ENCODE results near the gene LRPAP1.
A peak's percentile ranks its signal among the peaks of the same experiment; 100 is the strongest.

The LRPAP1 gene

DNA sequence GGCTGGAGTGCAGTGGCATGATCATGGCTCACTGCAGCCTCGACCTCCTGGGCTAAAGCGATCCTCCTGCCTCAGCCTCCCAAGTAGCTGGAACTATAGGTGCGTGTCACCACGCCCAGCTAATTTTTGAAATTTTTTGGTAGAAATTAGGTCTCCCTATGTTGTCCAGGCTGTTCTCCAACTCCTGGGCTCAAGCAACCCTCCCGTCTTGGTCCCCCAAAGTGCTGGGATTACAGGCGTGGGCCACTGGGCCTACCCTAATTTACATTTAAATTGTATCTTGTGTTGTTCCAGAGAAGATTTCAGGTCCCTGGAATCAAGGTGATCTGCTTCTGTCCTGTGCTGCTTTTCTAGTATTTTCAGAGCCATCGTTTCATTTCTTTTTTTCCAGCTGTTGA, 1.2 kb upstream of the LRPAP1 start:
- H3K36me3 ChIP-seq (replicated peaks): peaks cover 2% of the 10 kb centered on the region; the same call in 1 of the 2 replicates
- H3K4me1 ChIP-seq: peaks cover 9% of the 10 kb centered on the region; the same call in 1 of the 2 replicates
- in situ Hi-C loops (cut with MboI; ENCODE audit: low sequenced_read_pairs): no loop called here
- DNase-seq (ENCODE audit: low spot score in 2 of 2): no peak
- H3K27me3 ChIP-seq (ENCODE audit: low read depth): no peaks in the 10 kb centered on the region
- H3K4me3 ChIP-seq: no peak overlapping the region
- no peaks in the 10 kb centered on the region for H3K9me3 ChIP-seq

DNA sequence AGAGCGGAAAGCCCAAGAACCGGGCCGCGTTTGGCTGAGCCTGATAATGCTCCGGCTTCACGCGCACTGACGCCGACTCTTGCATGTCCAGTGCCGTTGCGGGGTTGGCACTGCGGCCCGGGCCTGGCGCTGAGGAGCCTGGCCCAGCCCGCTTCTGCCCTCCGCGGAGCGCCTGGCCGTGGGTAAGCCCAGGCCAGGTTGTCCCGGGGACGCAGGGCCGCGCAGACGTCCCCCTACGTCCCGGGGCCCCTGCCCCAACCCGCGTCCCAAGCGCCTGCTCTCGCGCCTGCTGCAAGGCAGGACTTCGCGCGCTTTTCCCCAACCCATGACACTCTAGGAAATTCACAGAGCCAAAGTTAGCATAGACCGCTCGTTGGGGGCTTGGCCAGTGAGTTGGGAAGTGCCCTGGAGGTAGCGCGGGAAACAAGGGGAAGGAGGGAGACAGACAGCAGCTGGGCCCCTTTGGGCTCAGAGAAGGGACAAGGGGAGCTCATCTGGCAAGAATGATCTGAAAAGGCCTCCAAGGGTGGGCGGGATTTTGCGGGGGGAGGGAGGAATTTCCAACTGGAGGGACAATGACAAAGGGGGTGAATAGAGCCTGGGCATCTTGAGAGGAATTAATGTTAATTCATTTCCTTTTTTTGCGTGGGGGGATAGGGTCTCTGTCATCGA, 665 bp upstream of the LRPAP1 start:
- peaks cover 4% of the 10 kb centered on the region; the same call in 1 of the 2 replicates for H3K36me3 ChIP-seq (replicated peaks)
- H3K9me3 ChIP-seq: no peaks in the 10 kb centered on the region
- in situ Hi-C loops (cut with MboI; ENCODE audit: low sequenced_read_pairs): no loop called here
- peaks cover 9% of the 10 kb centered on the region; the same call in 1 of the 2 replicates for H3K4me1 ChIP-seq
- no peaks in the 10 kb centered on the region for H3K27me3 ChIP-seq (ENCODE audit: low read depth)
- DNase-seq (ENCODE audit: low spot score in 2 of 2): no peak
- H3K4me3 ChIP-seq: peak overlapping the region; percentile 94

DNA sequence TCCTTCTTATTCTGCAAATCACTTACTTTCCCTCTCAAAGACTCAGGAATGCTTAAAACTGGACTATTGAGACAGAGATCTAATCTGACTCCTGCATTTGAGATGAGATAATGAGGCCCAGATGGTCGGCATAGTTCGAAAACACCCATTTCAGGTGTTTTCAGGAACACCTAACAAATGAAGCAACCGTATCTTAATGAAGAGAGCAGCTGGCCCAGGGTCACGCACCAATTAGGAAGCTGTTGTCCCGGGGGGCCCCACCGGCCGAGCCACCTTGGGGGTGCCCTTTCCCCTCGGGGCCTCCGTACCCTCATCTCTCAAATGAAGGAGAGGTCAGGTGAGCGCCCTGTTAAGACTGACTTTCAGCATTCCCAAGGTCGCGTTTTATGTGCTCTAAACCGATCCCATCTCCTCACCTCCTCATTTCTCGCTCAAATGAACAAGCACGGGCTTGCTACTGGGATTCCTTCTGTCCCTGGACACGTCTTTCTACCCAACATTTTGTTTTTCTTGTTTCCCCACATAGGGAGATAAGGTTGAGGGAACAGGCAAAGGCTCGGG, 824 bp downstream of the LRPAP1 start:
- DNase-seq (ENCODE audit: low spot score in 2 of 2): peak in 1 of 2 experiments; percentile 11
- Histone ChIP-seq H3K9me3 (no peaks in the 10 kb centered on the region), H3K27me3 (ENCODE audit: low read depth) (no peaks in the 10 kb centered on the region), H3K36me3 (replicated peaks) (peaks cover 4% of the 10 kb centered on the region), H3K4me3 (peak overlapping the region; percentile 94), H3K4me1 (peaks cover 9% of the 10 kb centered on the region; the same call in 1 of the 2 replicates)
- in situ Hi-C loops (cut with MboI; ENCODE audit: low sequenced_read_pairs): no loop called here

DNA sequence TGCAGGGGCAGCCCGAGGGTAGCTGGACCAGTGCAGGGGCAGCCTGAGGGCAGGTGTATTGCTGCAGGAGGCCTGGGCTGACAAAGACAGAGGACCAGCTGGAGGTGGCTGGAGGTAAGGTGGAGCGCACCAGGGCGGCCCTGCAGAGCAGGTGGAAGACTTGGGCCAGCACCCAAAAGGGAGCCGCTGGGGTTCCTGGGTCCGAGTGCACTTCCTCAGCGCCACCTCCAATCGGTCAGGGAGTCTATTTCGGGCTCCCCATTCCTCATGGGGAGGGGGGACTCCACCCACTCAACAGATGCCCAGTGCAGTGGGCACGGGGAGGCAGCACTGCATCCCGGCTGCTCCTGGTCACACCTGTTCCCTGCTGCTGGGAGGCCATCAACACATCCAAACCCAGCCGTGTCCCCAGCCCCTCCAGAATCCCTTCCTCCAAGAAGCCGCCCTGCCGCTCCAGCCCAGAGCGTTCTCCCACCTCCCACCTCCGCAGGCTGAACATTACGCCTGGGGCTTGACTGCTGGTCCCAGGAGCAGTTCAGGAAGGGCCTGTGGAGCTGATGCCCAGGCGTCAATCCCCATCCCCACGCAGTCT, 1.5 kb downstream of the LRPAP1 start:
- in situ Hi-C loops (cut with MboI; ENCODE audit: low sequenced_read_pairs): no loop called here
- peaks cover 4% of the 10 kb centered on the region for H3K36me3 ChIP-seq (replicated peaks)
- peak in 1 of 2 experiments; percentile 35 for DNase-seq (ENCODE audit: low spot score in 2 of 2)
- H3K9me3 ChIP-seq: no peaks in the 10 kb centered on the region
- H3K4me1 ChIP-seq: peaks cover 9% of the 10 kb centered on the region; the same call in 1 of the 2 replicates
- peak overlapping the region; percentile 94 for H3K4me3 ChIP-seq
- no peaks in the 10 kb centered on the region for H3K27me3 ChIP-seq (ENCODE audit: low read depth)

DNA sequence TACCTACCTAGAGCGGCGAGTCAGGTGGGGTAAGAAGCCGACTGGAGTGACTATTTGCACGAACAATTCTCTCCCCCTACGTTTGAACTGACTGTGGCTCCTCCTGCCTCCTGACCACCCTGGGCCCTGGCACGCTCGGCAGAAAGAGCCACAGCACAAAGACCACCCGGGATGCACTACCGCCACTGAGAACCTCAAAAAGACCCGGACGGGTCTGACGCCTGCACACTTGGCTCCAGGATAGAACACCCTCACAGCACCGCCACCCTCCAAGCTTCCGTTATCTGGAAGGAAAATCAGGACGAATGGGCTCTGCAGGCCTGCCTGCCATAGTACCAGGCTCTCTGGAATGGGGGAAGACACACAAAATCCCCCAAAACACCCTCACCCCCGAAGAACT, 2.2 kb downstream of the LRPAP1 start:
- H3K27me3 ChIP-seq (ENCODE audit: low read depth): no peaks in the 10 kb centered on the region
- peaks cover 9% of the 10 kb centered on the region; the same call in 1 of the 2 replicates for H3K4me1 ChIP-seq
- no peak for DNase-seq (ENCODE audit: low spot score in 2 of 2)
- peaks cover 4% of the 10 kb centered on the region for H3K36me3 ChIP-seq (replicated peaks)
- in situ Hi-C loops (cut with MboI; ENCODE audit: low sequenced_read_pairs): no loop called here
- no peaks in the 10 kb centered on the region for H3K9me3 ChIP-seq
- H3K4me3 ChIP-seq: no peak overlapping the region

DNA sequence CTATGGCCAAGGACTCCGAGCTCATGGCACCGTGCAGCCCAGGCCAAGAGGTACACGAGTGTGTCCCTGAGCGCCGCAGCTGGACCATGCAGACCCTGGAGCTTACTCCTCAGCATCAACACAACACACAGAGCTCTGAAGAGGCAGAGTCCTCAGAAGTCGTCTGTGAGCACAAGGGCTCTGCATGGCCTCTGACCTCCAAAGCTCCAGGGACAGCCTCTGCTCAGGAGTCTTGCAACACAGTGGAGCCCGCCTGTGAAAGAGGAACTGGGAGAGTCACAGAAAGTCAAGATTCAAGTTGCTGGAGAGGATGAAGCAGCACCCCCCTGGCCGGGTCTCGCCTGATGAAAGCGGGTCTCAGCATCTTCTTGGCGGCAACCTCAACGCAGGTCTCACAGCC, 2.9 kb downstream of the LRPAP1 start:
- DNase-seq (ENCODE audit: low spot score in 2 of 2): no peak
- in situ Hi-C loops (cut with MboI; ENCODE audit: low sequenced_read_pairs): no loop called here
- no peaks in the 10 kb centered on the region for H3K27me3 ChIP-seq (ENCODE audit: low read depth)
- H3K36me3 ChIP-seq (replicated peaks): peaks cover 6% of the 10 kb centered on the region
- H3K9me3 ChIP-seq: no peaks in the 10 kb centered on the region
- no peak overlapping the region for H3K4me3 ChIP-seq
- peaks cover 9% of the 10 kb centered on the region; the same call in 1 of the 2 replicates for H3K4me1 ChIP-seq

DNA sequence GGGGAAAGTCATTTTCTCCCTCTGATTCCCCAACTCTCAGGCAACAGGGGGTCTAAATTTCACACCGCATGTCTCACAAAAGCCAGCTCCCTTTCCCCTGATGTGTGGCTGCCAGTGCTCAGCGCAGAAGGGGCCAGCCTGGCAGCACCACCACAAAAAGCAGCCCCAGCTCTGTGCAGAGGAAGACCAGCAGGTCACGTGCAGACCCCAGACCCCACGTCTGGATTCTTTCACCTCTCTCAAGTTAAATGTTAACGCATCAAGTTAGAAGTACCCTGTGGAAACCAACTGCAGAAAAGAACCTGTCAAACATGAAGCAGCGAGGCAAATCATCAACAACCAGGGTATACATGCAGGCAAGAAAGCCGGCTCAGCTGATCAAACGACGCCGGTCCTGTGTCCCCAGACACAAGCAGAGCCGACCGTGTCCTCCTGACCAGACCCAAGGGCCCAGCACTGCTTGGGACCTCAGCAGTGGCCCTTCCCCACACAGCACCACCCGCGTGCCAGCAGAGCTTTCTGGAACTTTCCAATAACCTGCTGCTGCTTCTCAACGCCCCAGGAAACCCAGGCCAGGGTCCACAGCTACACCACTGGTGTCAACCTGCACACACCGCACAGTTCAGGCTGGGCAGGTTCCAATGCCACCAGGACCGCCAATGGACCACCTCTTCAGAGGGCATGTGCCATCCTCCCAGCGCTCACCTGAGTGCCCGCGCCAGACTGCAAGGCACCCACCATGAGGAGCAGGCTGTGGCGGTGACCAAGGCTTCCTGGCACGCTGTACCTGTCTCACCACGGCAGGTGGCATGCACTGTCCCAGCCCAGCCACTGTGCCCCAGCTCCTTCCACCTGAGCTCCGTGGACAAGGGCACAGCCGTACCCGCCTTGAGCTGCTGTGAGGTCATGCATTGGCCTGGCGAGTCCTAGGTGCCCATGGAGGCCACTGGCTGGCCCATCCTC, 4.0 kb downstream of the LRPAP1 start:
- no peaks in the 10 kb centered on the region for H3K27me3 ChIP-seq (ENCODE audit: low read depth)
- peaks cover 15% of the 10 kb centered on the region for H3K36me3 ChIP-seq (replicated peaks)
- no peak overlapping the region for H3K4me3 ChIP-seq
- H3K9me3 ChIP-seq: no peaks in the 10 kb centered on the region
- no peak for DNase-seq (ENCODE audit: low spot score in 2 of 2)
- in situ Hi-C loops (cut with MboI; ENCODE audit: low sequenced_read_pairs): no loop called here
- H3K4me1 ChIP-seq: peaks cover 9% of the 10 kb centered on the region; the same call in 1 of the 2 replicates

DNA sequence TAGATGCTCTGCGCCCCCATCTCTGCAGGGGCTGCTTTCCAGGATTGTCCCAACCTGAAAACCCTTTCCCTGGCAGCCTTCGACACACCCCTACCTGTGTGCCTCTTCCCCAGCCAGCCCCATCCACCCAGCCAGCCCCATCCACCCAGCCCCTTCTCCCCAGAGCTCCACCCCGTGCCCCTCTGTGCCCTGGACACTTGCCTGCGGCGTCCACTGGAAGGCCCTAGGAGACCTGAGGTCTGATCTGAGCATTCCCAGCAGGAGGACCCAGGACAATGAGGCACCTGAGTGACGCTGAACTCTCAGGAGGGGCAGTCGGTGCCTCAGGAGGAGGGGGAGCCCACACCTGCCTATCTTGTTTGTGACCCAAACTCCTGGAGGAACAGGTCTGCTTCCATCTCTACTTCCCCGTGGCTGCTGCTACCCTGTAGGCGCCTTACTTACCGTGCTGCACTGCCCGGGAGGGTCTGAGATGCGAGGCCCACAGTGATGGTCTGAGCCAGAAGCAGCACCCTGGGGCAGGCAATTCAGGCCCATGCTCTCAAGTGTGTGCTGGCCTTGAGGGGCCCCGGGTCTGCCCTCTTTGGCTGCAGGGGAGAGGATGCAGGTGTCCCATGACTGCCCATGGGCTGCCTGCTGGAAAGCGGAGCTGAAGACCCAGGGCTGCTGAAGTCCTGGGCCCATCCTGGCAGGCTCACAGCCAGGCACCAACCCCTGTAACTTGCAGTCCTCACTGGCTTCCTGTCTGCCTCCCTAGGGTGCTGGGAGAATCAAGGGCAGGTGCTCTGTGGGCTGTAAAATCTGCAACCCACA, 4.9 kb downstream of the LRPAP1 start:
- H3K4me3 ChIP-seq: no peak overlapping the region
- peaks cover 6% of the 10 kb centered on the region; the same call in 1 of the 2 replicates for H3K4me1 ChIP-seq
- H3K9me3 ChIP-seq: no peaks in the 10 kb centered on the region
- H3K27me3 ChIP-seq (ENCODE audit: low read depth): no peaks in the 10 kb centered on the region
- no peak for DNase-seq (ENCODE audit: low spot score in 2 of 2)
- H3K36me3 ChIP-seq (replicated peaks): peaks cover 17% of the 10 kb centered on the region
- in situ Hi-C loops (cut with MboI; ENCODE audit: low sequenced_read_pairs): no loop called here

DNA sequence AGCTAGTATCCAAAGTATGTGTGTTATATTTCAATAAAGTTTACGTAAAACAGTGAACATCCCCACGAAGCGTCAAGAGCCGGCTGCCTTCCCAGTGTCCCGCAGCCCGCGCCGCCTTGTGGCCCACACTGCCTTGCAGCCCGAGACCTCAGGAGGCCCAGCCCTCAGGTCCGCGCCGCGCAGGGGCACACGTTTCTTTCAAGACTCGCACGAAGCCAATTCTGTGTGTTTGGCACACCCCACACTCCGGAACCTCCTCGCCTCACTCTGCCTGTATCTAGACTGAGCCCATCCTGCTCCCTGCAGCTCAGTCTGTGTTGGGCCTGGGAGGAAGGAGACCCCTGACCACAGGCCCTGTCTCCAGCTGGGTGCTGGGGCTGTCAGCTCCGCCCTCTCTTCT, 5.8 kb downstream of the LRPAP1 start:
- H3K36me3 ChIP-seq (replicated peaks): peaks cover 23% of the 10 kb centered on the region
- H3K4me1 ChIP-seq: peaks cover 6% of the 10 kb centered on the region; the same call in 1 of the 2 replicates
- H3K4me3 ChIP-seq: no peak overlapping the region
- H3K27me3 ChIP-seq (ENCODE audit: low read depth): no peaks in the 10 kb centered on the region
- in situ Hi-C loops (cut with MboI; ENCODE audit: low sequenced_read_pairs): no loop called here
- no peaks in the 10 kb centered on the region for H3K9me3 ChIP-seq
- DNase-seq (ENCODE audit: low spot score in 2 of 2): no peak

DNA sequence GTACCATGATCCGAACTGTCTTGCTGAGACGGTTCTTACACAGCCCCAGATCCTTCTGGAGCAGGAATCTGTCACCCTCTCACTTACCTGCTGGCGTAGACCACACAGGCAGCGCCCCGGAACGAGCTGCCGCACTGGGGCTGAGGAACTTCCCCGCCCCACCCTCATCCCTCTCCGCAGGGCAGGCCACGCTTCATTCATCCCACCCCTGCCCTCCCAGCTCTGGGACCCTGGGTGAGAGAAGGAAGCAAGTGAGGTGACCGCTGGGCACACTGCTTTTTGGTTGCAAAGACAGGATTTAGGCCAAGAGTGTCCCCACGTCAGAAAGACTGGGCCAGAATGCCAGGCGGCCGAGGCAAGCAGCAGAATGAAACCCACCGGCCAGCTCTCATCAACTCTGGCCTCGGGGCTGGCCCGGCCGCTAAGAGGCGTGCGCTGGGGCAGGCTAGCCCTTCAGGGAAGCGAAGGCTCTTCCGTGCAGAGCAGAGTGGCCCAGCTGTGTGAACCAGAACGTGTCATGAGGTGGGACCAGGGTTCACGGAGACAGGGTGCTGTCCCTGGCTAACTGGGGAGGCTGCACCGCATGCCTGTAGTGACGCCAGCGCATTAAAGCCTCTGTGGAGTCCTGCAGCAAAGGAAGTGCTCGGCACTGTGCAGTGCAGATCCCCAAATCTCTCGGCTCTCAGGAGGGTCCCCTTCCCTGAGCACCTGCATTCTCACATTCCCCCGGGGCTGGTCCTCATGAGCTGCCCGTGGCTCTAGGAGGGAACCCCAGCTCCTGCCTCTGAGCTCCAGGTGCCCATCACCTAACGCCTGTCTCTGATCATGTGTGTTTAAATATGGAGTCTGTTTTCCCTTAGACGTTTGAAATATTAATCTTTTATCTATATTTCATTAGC, 6.4 kb downstream of the LRPAP1 start:
- Histone ChIP-seq H3K4me1 (peaks cover 2% of the 10 kb centered on the region; the same call in 1 of the 2 replicates), H3K27me3 (ENCODE audit: low read depth) (no peaks in the 10 kb centered on the region), H3K4me3 (no peak overlapping the region), H3K36me3 (replicated peaks) (peaks cover 27% of the 10 kb centered on the region), H3K9me3 (no peaks in the 10 kb centered on the region)
- DNase-seq (ENCODE audit: low spot score in 2 of 2): no peak
- in situ Hi-C loops (cut with MboI; ENCODE audit: low sequenced_read_pairs): no loop called here

DNA sequence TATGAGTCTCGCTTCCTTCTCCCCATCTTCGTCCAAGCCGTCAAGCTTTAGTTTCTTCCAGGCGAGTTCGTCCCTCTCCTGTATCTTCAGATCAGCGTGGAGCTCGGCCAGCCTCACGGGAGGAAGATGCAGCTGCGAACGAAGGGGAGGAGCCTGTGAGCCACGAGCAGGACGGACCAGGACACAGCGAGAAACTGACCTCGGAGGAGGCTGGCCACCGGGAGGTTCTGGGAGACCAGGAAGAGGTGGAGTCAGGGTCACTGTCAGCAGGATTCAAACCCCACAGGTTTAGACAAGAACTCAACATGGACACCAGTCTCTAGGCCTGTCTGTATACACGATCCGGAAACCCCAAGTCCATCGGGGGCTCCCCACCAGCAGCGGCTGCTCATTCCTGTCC, 7.3 kb downstream of the LRPAP1 start:
- H3K27me3 ChIP-seq (ENCODE audit: low read depth): no peaks in the 10 kb centered on the region
- H3K4me1 ChIP-seq: no peaks in the 10 kb centered on the region
- no peak overlapping the region for H3K4me3 ChIP-seq
- DNase-seq (ENCODE audit: low spot score in 2 of 2): no peak
- H3K9me3 ChIP-seq: no peaks in the 10 kb centered on the region
- H3K36me3 ChIP-seq (replicated peaks): peaks cover 31% of the 10 kb centered on the region
- in situ Hi-C loops (cut with MboI; ENCODE audit: low sequenced_read_pairs): no loop called here

DNA sequence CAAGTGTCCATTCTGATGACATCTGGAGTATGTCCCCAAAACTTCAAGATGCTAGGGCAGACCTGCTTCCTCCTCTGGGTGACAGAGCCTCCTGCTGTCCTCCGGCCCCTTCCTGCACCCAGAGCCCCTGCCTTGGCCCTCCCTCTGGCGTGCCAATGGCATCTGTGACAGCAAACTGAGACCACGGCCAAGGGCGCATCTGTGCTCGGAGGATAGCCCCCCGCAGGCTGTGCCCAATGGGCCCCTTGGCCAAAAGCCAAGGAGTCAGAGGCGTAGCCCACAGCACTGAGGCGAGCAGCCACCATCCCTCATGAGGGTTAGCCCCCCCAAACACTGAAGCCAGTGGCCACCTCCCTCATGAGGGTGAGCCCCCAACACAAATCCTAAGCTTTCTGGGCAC, 7.9 kb downstream of the LRPAP1 start:
- H3K36me3 ChIP-seq (replicated peaks): peaks cover 36% of the 10 kb centered on the region
- no peak overlapping the region for H3K4me3 ChIP-seq
- no peak for DNase-seq (ENCODE audit: low spot score in 2 of 2)
- in situ Hi-C loops (cut with MboI; ENCODE audit: low sequenced_read_pairs): no loop called here
- no peaks in the 10 kb centered on the region for H3K27me3 ChIP-seq (ENCODE audit: low read depth)
- no peaks in the 10 kb centered on the region for H3K4me1 ChIP-seq
- no peaks in the 10 kb centered on the region for H3K9me3 ChIP-seq

Data from HAP-1 (cell line).